SKM-1 (cell line): Measurements from ENCODE around the gene PHF3.

Source experiments
- DNase-seq: peaks from one replicate; lab custom pipeline; 2025; ENCODE audit not compliant: unreplicated experiment; lab: John Stamatoyannopoulos, UW

Gene PHF3, protein sequence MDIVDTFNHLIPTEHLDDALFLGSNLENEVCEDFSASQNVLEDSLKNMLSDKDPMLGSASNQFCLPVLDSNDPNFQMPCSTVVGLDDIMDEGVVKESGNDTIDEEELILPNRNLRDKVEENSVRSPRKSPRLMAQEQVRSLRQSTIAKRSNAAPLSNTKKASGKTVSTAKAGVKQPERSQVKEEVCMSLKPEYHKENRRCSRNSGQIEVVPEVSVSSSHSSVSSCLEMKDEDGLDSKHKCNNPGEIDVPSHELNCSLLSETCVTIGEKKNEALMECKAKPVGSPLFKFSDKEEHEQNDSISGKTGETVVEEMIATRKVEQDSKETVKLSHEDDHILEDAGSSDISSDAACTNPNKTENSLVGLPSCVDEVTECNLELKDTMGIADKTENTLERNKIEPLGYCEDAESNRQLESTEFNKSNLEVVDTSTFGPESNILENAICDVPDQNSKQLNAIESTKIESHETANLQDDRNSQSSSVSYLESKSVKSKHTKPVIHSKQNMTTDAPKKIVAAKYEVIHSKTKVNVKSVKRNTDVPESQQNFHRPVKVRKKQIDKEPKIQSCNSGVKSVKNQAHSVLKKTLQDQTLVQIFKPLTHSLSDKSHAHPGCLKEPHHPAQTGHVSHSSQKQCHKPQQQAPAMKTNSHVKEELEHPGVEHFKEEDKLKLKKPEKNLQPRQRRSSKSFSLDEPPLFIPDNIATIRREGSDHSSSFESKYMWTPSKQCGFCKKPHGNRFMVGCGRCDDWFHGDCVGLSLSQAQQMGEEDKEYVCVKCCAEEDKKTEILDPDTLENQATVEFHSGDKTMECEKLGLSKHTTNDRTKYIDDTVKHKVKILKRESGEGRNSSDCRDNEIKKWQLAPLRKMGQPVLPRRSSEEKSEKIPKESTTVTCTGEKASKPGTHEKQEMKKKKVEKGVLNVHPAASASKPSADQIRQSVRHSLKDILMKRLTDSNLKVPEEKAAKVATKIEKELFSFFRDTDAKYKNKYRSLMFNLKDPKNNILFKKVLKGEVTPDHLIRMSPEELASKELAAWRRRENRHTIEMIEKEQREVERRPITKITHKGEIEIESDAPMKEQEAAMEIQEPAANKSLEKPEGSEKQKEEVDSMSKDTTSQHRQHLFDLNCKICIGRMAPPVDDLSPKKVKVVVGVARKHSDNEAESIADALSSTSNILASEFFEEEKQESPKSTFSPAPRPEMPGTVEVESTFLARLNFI (N-terminal part only)

DNA sequence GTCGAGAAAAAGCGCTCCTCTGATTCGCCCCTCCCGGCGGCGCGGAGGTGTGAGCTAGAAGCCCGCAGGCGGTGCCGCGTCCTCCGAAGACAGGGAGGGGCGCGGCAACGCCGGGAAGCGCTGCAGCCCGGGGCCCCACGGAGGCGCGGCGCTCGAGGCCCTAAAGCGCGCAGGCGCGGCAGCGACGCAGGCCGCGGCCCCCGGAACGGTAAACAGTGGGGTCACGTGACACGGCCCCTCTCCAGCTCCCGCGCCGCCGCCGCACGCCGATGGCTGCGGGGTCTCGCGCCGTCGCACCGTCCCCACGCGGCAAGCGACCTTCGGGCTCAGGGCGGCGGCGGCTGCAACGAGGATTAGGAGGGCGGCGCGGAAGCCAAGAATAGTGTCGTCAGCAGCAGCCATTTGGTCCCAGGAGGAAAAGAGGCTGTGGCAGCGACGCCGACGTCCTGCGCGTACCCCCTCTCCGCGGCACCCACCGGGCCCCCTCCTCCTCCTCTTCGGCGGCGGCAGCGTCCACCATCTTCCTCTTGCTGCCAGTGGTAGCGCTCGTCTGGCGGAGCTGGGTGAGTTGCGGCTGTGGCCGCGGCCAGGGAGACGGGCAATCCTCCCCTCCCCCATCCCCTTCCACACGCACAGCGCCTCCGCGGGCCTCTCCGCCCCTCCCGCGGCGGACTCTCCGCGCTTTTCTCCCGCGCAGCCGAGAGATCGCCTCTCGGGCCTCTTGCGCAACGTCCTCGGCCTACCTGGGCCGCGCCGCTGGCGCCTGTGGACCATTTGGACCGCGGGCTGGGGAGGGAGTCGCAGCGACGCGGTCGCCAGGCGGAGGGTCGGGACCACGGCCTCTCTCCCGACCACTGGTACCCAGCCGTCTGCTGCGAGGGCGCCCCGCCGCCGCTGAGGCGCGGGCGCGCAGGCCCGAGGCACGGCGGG is at the start of gene PHF3:
TSS of gene PHF3 (plus strand) at position 215 of the 930 bp plus-strand sequence. CDS start 10,750 bp downstream, outside the sequence.
- DNase-seq, result peak; percentile 78

DNA sequence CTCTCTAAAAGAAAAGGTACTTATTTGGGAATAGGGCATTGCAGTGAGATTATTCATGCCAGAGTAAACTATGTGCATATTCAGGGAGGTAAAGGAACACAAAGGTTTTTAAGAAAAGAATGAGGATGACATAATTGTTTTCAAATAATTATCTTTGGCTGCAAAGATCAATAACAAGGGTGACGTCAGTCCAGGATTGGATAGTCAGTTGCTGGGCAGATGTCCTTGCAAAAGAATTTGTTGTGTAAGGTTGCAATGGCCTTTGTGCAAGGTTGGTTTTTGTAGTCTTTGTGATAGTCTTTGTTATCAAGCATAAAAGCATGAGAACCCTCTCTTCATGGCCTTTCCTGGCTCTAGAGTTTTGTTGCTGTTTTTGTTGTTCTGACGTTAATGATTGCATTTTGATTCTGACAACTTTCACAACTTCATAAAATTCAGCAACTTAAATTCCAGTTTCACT is 45.6 kb upstream of the PHF3 start:
- no peak for DNase-seq

DNA sequence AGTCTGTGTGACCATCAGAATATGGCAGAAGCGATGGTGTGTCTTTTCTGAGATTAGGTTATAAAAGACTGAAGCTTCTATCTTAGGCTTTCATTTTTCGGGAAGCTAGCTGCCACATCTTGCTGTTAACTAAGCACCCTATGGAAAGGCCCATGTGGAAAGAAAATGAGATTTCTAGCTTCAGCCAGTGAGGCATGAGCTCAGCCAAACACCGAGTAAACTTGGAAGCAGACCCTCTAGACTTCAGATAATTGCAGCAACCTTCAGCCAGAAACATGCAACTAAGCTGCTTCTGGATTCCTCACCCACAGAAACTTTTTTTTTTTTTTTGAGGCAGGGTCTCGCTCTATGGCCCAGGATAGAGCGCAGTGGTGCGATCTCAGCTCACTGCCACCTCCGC is 42.7 kb upstream of the PHF3 start:
- DNase-seq, result no peak

DNA sequence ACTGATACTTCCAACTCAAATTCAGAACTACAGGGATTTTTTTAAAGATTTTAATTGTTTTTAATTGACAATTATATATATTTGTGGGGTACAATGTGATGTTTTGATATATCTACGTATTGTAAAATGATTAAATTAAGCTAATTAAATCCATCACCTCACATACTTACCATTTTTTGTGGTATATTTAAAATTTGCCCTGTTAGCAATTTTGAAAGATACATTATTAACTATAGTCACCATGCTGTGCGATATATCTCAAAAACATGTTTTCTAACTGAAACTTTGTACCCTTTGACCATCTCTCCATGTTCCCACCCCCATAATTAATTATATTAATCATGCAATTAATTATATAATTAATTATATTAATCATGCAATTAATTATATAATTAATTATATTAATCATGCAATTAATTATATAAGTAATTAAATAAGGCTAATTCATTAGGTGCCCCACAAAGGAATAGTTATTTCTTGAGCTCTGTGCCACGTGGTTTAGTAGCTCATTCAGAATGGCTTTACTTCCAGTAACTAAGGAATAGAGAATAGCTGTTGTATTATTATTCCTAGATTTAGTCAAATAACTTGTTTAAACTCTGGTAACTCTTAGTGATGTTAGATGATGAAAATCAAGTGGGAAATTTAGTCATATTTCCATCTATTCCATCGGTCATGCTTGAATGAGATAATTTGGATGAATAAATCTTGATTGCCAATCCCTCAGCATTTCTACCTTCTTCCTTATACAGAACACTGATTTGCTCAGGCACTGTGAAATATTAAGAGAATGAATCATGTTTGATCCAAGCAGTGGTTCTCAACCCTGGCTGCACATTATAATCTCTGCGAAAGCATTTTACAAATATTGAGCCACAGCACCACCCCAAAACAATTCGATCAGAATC is 38.2 kb upstream of the PHF3 start:
- no peak for DNase-seq

DNA sequence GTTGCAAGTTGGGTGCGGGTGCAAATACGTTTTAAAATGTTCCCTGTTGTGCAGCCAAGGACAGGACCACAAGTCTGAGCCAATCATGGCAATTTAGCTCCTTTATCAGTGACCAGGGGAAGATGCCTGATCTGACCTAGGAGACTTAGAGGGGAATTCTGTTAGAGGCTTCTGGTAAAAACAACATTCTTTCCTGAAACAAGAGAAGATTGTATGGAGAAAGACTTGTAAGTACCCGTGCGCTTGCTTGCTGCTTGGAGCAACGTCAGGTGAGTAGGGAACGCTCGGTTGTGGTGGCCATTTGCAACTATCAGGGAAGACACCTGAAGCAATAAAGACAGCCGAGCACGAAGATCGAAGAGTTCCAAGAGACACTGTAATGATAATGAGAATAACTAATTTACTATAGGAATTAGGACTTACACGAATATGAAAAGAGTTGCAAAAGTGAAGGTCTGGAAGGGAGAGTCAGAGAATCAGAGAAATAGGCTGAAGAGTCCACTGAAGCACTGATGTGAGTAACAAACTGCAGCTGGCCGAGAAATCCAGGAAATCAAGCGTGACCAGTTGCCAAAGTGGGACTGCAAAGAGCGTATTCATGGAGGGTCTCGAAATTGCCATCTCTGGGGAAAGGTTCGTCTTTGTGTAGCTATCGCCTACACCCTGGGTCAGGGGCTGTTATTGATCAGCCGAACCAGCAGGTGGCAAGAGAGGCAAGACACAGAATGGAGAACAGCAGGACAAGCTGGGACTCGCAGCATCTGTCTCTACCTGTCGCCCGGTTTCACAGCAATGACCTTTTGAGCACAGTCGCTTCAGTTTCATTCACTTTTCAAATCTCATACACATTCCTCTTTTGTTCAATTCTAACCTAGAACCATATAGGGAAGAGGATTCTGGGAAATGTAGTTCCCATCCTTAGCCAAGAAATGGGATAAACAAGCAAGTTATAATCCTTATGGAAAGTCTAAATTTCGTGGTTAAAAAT is 37.3 kb upstream of the PHF3 start:
- DNase-seq, result peak; percentile 14

DNA sequence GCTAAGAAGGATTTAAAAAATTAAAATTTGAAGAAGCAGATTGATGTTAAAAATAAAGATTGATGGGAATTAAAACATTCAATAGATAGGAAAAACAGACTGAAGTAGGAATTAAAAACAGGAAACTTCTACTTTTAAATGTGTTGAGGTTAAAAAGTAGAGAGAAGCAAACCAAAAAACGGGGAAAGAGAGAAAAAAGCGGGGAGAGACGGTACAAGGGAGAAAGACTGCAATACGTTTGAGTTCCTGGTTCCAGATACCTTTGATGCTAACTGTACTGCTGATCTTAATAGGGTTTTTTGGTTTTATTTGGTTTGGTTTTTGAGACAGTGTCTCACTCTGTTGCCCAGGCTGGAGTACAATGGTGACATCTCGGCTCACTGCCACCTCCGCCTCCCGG is 36.4 kb upstream of the PHF3 start:
- DNase-seq, result no peak

DNA sequence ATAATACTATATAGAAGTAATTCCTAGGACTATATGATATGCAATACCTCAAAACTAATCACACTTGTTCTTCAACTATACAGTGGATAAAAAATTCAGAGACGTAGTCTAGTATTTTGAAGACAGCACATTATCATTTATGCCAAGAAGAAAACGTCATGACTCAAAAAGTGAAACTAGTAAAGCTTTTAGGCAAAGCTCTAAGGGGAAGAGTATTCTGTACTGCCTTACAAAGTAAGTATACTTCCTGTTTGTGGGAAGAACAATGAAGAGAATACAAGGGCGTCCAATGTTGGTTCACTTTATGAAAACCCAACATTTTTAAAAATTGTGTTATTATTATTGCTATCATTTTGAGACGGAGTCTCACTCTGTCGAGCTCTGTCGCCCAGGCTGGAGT is 35.5 kb upstream of the PHF3 start:
- DNase-seq, result no peak

DNA sequence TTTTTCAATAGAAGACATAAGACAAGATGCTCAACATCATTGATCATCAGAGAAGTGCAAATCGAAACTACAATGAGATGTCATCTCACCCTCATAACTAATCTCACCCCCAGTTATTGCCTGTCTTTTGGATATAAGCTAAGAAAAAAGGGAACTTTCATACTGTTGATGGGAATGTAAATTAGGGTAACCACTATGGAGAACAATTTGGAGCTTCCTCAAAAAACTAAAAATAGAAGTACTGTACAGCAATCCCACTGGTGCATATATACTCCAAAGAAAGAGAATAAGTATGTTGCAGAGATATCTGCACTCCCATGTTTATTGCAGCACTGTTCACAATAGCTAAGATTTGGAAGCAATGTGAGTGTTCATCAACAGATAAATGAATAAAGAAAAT is 26.4 kb upstream of the PHF3 start:
- DNase-seq, result peak; percentile 25

DNA sequence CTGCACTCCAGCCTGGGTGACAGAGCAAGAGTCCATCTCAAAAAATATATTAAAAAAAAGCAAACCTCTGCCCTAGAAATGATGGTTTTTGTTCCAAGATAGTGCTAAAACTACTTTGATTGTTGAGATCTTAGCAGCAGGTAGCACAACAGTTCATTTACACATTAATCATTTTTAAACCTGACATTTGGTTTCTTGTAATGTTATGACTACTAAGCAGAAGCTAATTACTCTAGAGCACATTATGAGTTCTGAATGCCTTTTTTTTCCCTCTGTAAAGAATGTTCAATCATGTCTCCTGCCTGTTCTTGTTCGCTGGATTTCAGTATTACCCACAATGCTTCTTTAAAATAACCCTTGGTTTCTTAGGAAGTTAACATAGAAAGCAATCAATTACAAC is 24.7 kb upstream of the PHF3 start:
- DNase-seq, result no peak

DNA sequence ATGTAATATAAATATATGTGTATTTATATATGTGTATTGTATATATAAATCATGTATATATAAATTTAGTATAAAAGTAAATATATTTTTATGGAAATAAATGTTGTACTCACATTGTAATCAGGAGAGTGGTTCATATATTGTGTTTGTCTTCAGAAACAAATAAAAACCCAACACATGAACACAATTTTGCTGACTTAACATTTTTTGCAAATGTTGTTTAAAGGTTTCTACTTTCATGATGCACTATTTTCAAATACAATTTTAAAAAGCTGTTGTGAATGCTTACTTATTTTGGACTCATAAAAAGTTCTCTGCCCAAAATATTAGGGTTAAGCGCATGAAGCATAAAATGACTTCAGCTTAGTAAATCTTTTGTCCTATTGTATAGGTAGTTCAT is 24.0 kb upstream of the PHF3 start:
- no peak for DNase-seq

DNA sequence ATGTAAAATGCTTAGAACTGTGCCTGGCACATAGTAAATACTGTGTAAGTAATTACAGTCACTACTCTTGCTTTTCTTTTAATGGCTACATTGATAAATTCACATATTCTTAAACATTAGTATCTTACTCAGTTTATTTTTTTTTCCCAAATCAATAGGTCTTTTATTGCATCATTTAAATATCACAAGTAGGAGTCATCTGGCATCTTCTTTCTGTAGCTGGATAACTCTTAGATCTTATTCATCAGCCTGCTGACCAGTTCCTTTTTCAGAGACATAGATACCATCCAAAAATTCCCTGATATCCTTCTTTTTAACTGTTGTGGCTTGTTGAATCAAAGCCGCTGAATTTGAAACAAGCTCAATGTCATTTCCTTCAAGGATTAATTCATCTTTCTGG is 20.0 kb upstream of the PHF3 start:
- DNase-seq, result no peak

DNA sequence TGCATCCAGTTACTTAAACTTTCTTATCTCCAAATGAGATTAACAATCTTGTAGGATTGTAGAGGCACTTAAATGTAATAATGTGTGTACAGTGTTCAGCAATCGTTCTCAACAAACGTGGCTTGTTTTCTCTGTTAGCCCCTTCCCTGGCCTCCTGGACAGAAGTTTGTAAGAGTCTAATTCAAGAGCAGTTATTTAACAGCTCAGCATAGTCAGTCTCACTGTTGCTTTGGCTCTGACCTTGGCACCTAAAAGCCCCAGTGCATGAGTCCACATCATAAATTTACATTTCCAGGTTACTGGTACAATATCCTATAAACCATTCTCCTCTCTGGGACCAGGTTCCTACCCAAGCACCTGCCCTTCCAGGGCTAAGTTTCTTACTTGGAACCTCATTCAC is 11.5 kb upstream of the PHF3 start:
- no peak for DNase-seq

DNA sequence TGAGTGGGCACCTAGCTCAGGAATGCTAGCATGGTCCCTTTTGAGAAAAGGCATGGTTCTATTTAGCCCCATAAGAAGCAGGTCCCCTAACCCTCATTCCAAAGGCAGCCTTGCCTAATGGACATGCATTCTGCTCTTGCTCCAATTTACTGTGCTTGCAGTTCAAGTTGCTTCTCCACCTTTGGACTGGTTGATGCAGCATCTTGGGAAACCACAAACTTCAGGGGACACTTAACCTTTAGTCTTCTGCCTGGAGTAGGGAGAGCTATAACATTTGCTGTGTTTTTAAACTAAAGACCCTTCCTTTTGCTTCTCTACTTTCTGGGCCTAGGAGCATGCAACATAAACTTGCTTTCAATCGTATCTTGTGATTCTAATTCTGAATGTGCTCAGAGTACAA is 5.1 kb upstream of the PHF3 start:
- no peak for DNase-seq

DNA sequence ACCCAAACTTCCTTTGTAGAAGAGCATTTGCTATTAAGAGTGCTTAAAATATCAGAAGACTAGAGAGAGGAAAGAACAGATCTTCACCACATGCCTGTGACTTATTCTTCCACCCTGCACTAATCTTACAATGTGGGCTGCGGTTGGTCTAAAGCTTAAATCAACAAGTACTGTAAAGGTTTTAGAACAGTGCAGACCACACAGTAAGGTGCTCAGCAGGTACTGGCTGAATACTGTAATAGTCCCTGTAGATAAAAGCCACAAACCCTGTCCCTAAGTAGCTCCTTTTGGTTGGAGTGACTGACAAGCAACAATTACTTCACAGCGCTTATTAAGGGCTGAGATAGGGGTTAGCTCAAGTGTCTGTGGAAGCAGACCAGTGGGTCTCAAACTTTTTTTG is 972 bp upstream of the PHF3 start:
- no peak for DNase-seq

DNA sequence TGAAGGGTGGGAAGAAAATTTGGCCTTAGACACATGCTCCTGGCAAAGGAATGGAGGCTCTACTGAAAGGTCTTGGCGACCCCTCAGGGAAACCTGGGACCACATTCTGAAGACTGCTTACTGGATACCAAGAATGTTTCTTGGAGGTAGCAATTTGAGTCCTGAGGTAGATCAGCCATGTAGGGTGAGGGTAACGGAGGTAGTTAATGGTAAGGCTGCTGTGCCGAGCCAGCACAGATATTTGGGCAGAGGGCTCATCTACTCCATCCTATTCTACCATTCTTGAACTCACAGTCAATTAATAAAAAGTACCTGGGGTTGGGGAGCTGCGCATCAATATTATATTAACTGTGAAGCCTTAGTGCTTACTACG is 401 bp upstream of the PHF3 start:
- DNase-seq, result no peak

DNA sequence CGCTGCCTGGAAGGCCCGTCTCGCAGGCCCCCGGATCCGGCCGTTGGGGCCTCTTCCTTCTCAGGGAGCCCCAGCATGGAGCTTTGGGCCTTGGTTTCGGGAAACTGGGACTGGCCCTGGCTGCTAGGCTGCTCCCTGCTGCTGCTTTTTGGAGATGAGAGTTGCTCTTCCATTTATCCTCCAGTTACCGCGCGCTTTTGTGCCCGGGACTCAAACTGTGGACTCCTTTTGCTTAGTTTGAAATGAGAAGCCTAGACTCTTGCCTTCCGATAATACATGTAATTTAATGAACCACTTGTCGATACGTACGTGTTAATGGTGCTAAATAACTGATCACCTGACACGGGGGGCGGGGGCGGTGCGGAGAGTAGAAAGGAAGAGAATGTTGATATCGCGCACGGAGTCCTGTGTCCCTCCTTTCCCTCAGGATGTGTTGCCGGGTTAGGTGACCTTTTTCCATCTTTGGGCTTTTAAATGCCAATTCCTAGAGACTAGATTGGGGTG is 968 bp downstream of the PHF3 start:
- no peak for DNase-seq

DNA sequence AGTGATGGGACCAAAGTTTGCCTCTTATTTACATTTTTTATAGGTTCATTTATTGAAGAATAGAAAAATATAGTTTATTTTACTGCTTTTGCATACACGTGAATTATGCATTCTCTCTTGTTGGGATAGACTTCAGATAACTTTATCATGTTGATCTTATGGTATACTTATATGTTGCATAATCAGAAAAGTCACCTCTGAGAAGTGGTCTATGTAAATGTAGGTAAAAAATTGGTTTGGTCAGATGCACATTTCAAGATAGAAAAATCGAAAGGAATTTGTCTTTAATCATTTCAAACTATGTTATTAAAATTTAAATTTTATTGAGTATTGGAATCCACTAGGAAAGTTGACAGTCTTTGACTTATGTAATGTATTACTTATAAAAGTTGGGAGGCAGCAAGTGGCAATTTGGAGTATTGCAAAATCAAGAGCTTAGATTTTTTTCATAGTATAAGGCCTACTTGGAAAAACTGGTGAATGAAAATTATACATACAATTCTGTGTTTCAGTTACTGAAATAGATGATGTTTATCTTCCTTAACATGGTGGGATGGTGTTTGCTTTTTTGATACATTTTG is 2.4 kb downstream of the PHF3 start:
- DNase-seq, result no peak

DNA sequence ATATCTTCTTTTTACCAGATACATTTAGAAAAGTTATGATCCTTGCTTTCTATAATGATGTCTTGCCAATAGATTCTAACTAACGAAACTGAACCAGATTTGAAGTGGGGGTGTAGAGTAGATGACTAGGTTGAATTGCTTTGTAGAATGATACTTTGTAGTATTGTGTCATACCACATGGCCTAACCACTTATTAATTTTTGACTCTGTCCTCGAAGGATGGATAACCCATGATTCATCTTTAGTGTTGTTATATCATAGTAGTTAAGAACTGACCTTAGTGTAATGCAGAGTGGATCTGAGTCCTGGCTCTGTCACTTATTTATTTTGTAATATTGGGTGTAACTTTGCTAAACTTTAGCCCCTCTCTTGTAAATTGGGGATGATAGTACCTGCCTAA is 4.5 kb downstream of the PHF3 start:
- DNase-seq, result no peak
